HepG2 (cell line): ENCODE data around the gene STIM1. TPM values are rescaled to one million over a fixed set of nuclear protein-coding genes. Genes with fewer than 3 reads are reported as not detected.

Source experiments
- BCL6 ChIP-seq: IDR thresholded peaks from 2 replicates; pipeline ENCODE4 v1.6.1; 2016; ENCODE audit warnings: missing genetic modification reagents, missing compliant biosample characterization
- DMAP1 ChIP-seq: IDR thresholded peaks from 2 replicates; pipeline ENCODE4 v1.6.1; 2016
- DMTF1 ChIP-seq: sonication (generic); formaldehyde crosslinking; IDR thresholded peaks from 2 replicates; pipeline ENCODE4 v1.4.0; 2020; ENCODE audit warnings: mild to moderate bottlenecking, missing genetic modification reagents
- HNRNPLL ChIP-seq: fragments of 200-400 bp; formaldehyde crosslinking; IDR thresholded peaks from 2 replicates; pipeline ENCODE4 v1.6.1; 2017; ENCODE audit warnings: mild to moderate bottlenecking, low read depth, low read length; ENCODE audit not compliant: poor library complexity, severe bottlenecking
- RAD21 ChIP-seq: fragments of 450-650 bp; formaldehyde crosslinking; IDR thresholded peaks from 2 replicates; pipeline ENCODE4 v1.5.0; 2020; ENCODE audit warnings: mild to moderate bottlenecking
- RARA ChIP-seq: IDR thresholded peaks from 2 replicates; pipeline ENCODE4 v1.6.1; 2016; ENCODE audit warnings: missing genetic modification reagents, missing compliant biosample characterization
- TOE1 ChIP-seq: sonication (generic); formaldehyde crosslinking; IDR thresholded peaks from 2 replicates; pipeline ENCODE4 v1.4.0; 2020; ENCODE audit warnings: mild to moderate bottlenecking, missing genetic modification reagents
- ZNF33A ChIP-seq: sonication (generic); formaldehyde crosslinking; IDR thresholded peaks from 2 replicates; pipeline ENCODE4 v1.5.1; 2020; ENCODE audit warnings: missing genetic modification reagents, mild to moderate bottlenecking, moderate library complexity, borderline replicate concordance
- ZNF383 ChIP-seq: sonication (generic); formaldehyde crosslinking; IDR thresholded peaks from 2 replicates; pipeline ENCODE4 v1.4.0; 2020; ENCODE audit warnings: missing genetic modification reagents, mild to moderate bottlenecking, borderline replicate concordance
- ZNF543 ChIP-seq: sonication (generic); formaldehyde crosslinking; IDR thresholded peaks from 2 replicates; pipeline ENCODE4 v1.4.0; 2020; ENCODE audit warnings: mild to moderate bottlenecking, missing genetic modification reagents
- ZNF841 ChIP-seq: sonication (generic); formaldehyde crosslinking; IDR thresholded peaks from 2 replicates; pipeline ENCODE4 v1.8.1; 2023; ENCODE audit warnings: missing genetic modification reagents, borderline replicate concordance
- polyA plus RNA-seq, 8 experiments: library from polyadenylated mRNA; depleted of rRNA in 3 of 8; stranded (reverse) in 7 of 8; unstranded in 1 of 8; fragments of >200 nt; fragmentation: Illumina TruSeq in 4 of 8; extraction: Trizol in 4 of 8; gene quantifications; 2 replicates each; pipeline versions ENCODE4 v1.2.1 to v1.2.3, GENCODE V29; 2011 to 2016; ENCODE audit warnings: low read depth in 4 of 8, missing spikeins in 1 of 8, mixed read lengths in 1 of 8; ENCODE audit not compliant: insufficient read depth in 1 of 8
- total RNA-seq, 5 experiments: library from RNA; depleted of rRNA; stranded (reverse); fragments of >200 nt; fragmentation: Illumina TruSeq; extraction: Trizol; gene quantifications; 2 replicates each; pipeline ENCODE4 v1.2.3, GENCODE V29; 2016; ENCODE audit warnings: low read depth in 1 of 5
- TF ChIP-seq, protein P1 (sequence below): sonication (generic); formaldehyde crosslinking; IDR thresholded peaks from 2 replicates; pipeline ENCODE4 v1.8.1; 2023; ENCODE audit warnings: mild to moderate bottlenecking, moderate library complexity, missing genetic modification reagents

The STIM1 gene
- total and polyA plus RNA-seq, 2 of the 13 experiments (the other 11 are each of a cell fraction or from before 2014, with no cell fraction given) = 19.2 to 28.5 TPM

DNA sequence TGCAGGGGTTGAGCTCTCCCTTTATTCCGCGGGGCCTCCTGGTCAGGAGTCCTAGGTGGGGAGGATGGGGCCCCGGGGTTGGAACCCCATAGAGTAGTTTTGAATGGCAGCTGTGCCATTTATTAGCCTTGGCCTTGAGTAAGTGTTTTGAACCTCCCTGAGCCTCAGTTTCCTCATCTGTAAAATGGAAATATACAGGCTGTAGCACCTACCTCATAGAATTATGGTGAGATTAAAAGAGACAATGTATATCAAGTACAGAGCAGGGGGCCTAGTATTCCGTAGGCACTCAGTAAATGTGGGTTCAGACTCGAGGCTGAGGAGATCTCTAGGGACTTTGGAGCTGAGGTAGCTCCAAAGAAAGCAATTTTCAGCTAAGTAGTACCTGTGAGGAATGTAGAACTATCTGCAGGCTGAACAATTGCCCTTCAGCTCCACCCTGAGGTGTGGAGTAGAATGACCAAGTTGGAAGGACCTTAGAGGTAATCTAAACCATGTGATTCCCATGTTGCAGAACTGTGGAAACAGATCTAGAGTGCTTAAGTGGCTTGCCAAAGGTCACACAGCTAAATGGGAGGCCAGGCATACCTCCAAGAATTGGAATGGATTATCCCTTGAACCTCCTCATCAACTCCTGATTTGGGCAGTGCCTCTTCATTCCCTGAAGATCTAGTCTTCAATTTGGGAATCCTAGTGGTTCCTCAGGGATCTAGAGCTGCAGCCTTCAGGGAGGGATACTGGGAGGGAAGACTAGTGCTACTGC lies 46.4 kb upstream of the STIM1 start (continued):
- no peak for TF ChIP-seq ZNF841 (CRISPR knock-in tag)
- peak; percentile 6; the same call in 1 of the 2 replicates for TF ChIP-seq DMAP1 (CRISPR knock-in tag)
- TF ChIP-seq ZNF383 = no peak
- no peak for TF ChIP-seq ZNF33A (CRISPR knock-in tag)
- no peak for TF ChIP-seq DMTF1 (CRISPR knock-in tag)
- TF ChIP-seq HNRNPLL = no peak
- no peak for TF ChIP-seq TOE1 (CRISPR knock-in tag)
- no peak for TF ChIP-seq ZNF543 (CRISPR knock-in tag)
- TF ChIP-seq, protein P1, sequence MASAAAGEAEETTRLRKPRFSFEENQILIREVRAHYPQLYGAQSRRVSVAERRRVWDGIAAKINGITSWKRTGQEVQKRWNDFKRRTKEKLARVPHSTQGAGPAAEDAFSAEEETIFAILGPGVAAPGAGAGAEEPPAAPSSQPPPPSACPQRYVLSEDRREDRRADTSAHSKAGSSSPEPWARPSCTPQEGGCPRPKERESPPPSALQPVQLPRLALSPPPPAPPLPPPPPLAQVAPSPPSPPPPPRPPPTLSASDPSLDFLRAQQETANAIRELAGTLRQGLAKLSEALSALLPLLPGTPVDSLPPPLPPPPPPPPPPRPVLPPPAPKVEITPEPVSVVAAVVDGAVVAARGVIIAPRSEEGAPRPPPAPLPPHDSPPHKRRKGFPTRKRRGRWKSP (CRISPR knock-in tag) = peak; percentile 9; the same call in 1 of the 2 replicates
- no peak for TF ChIP-seq RARA (CRISPR knock-in tag)
- peak; percentile 38 for TF ChIP-seq RAD21 (CRISPR knock-in tag)
- TF ChIP-seq BCL6 (CRISPR knock-in tag) = 0 out of 2 replicates have a peak, but pooled peaks have one; percentile 5
